GM18868 (cell line): ENCODE measurements around the gene COL15A1.

Experiments
- ATAC-seq: cut with Tn5 transposase; IDR thresholded peaks from one replicate; pipeline ENCODE4 v1.9.1; 2021; ENCODE audit warnings: mild to moderate bottlenecking, moderate library complexity; ENCODE audit not compliant: unreplicated experiment

COL15A1 gene

DNA sequence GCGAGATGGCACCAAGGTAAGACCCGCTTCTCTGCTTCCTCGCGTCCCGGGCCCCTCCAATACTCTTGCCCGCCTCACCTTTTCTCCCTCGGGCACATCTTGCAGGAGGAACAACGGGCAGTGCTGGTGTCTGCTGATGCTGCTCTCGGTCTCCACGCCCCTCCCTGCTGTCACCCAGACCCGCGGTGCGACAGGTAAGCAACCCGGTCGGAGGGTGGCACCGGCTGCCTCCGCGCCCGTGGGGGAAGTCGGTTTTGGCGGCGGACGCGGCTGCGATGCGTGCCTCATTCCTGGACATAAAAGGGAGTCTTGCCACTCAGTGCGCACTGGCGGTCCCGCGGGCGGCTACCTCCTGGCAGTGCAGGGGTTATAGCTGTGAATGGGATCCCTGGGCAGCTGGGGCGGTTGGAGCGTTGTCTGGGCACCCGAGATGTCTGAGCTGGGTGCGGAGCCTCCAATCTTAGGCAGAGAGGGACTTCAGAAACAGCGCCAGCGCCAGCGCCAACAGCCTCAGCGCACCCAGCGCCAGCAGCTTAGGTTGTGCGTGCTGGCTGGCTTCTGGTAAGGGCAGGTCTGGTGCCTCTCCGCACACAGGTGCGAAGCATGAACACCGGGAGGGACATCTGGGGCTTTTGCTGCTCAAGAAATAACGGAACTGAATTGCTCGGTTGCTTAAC, 488 bp downstream of the COL15A1 start:
- ATAC-seq, result no peak

DNA sequence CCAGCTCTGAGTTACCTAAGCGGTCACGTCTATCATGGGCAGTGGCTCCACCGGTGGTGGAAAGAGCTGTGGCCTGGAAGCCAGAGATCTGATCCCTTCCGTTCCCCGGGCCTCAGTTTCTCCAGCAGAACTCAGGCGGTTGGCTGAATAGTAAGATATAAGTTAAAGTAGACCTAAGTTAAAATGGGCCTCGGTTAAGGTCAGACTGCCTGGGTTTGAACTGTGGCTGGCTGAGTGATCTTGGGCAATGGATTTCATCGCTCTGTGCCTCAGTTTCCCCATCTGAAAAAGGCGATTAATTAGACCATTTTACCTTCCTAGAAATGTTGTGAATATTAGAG, 997 bp downstream of the COL15A1 start:
- no peak for ATAC-seq

DNA sequence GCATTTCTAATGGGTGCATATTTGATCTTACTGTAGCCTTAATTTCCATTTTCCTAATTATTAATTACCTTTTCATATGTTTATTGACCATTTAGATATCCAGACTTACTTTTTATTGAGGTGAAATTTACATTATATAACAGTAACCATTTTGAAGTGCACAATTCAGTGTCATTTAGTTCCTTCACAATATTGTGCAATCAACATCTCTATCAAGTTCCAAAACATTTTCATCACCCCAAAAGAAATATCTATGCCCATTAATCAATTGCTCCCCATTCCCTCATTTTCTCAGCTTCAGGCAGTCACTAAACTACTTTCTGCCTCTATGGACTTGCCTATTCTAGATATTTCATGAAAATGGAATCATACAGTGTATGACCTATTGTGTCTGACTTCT, 5.9 kb downstream of the COL15A1 start:
- ATAC-seq, result no peak

GRCh38 chr9:98950262-98950661, 6.6 kb downstream of the COL15A1 start:
- ATAC-seq, result no peak

DNA sequence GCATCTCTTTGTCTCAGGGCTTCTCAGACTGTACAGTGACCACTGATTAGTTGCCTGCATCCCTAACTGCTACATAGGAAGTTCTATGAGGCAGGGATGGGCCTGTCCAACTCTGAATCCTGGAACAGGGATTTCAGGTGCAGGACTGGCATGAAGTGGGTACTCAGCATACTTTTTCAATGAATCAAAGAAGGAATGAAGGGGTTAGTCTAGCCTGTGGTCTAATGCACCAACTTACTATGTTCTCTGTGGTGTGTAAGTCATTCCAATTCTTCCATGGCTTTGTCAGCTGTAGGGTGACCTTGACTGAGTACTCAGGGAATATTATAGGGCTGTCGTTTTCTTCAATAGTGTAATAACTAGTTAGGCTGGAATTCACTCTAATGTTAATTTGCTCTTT, 8.3 kb downstream of the COL15A1 start:
- no peak for ATAC-seq

GRCh38 chr9:98953581-98954243, 10.0 kb downstream of the COL15A1 start:
- ATAC-seq, result no peak

DNA sequence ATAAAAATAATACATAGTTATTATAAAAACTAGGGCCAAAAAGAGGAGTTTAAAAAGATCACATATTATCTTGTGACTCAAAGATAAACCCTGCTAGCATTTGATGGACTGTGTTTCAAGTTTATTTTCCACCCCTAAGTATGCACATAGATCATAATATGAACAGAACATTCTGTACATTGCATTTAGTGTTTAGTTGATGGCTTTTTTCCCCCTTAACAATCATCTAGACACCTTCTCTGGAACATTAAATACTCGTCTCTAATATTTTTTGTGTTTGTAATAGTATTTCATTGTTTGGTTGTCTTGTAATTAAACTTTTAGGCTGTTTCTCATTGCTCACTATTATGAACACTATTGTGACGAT, 10.5 kb downstream of the COL15A1 start:
- ATAC-seq, result no peak

DNA sequence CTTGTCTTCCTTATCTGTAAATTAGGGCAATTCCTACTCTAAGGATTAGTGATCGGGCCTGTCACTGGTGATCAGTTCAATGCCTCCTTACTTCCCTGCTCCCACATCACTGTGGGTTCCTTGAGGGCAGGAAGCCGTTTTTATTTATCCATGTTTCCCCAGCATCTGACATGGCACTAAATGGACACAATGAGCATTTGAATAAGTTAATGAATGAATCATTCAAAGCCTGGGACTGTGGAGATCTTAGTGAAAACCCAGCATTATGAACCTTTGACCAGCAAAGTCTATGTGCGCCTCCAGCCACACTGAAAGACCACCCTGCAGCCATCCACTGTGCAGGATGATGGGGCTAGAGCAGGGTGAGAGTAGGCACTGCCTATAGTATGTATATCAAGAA, 11.6 kb downstream of the COL15A1 start:
- no peak for ATAC-seq

DNA sequence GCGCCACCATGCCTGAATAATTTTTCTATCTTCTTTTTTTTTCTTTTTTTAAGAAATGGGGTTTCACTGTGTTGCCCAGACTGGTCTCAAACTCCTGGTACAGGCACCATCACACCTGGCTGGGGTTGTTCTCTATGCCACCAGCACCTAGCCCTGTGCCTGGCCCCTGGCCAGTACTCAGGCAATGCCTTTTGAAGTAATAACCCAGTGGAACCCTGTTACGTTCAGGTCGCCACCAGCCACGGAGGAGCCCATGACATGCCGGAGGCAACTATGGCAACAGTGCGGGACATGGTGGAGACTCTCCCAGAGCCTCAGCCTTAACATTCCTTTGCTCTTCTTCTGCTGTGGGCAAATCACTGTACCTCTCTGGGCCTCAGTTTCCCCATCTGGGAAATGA, 14.1 kb downstream of the COL15A1 start:
- no peak for ATAC-seq

- ATAC-seq, result no peak
These were observed 14.7 kb downstream of the COL15A1 start for GRCh38 chr9:98958271-98958984.

- ATAC-seq, result no peak
These were observed 16.7 kb downstream of the COL15A1 start for GRCh38 chr9:98960409-98960808.

DNA sequence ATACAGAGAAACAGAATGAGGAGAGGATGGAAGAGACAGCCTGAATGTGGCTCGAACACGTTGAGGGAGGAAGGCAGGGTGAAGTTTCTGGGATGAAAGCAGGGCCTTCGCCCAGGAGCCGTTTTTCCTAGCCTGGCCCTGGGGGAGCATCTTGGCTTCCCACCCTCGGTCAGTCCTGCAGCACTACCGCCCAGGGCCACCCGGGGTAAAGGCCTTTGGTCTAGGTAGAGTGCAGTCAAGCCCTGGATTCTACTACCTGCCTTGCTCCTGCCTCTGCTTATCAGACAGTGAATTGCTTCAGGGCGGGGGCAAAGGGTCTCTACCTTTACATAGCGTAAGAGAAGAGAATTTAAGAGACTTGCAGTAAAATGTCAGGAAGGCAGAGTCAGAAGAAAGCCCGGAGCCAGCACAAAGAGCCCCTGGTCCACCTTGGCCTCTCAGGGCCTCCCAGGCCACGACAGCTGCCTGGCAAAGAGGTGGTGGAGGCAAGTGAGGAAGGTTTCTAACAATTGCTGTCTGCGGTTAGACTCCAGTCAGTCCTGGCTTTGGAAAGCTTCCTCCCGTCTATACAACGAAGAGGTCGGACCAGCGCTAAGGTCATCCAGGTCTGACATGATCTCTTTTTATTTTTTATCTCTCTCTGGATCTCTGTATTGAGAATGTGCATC, 17.9 kb downstream of the COL15A1 start:
- ATAC-seq, result no peak

DNA sequence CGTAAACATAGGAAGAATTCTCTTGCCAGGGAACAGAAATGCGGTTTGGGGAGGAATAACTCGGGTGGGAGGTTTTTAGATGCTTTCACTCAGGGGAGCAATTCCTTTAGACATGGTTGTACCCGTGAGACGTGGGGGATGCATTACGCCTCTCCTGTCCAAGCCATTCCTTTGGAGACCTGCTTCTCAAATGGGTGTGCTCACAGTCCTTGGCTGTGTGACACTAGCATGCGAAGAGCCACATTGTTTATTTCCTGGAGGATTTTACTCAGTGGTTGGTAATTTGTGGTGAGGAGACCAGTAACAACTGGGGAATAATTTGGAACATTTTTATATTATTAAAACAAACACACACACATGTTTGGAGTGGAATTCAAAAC, 18.5 kb downstream of the COL15A1 start:
- ATAC-seq, result no peak

DNA sequence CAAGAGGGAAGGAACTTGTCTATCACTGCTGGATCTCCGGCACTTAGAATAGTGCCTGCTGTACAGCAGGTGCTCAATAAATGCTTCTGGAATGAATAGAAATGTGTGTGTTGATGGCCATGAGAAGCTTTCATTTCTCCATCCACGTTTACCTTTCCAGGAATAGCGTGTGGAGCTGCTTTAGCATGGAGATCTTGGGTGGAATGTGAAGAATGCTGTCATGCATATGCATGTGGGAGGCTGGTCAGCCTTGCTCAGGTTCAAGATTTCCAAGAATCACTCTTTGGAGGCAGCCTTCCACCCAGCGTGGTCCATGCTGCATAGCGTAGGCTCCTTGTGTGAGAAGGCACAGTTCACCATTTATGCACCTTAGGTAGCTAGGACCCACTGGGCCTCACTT, 19.2 kb downstream of the COL15A1 start:
- ATAC-seq, result no peak

DNA sequence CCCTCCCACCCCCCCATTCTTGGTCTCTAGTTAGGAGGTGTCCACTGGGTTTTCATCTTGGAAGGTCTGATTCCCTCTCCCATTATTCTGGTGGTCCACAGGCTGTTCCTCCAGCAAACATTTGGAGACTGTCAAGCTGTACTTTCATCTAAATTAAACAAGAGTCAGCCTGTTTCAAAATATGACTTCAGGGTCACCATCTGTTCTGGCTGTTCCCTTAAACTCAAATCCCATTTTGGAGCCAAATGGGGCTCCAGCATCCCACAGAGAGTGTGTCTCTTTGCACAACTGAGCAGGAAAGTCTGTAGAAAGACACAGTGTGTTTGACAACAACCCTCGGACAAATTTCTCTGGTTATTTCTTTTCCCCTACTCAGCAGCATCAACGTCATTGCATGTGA, 20.5 kb downstream of the COL15A1 start:
- no peak for ATAC-seq

GRCh38 chr9:98964911-98965336, 21.2 kb downstream of the COL15A1 start:
- no peak for ATAC-seq

GRCh38 chr9:98966676-98967075, 23.0 kb downstream of the COL15A1 start:
- no peak for ATAC-seq

DNA sequence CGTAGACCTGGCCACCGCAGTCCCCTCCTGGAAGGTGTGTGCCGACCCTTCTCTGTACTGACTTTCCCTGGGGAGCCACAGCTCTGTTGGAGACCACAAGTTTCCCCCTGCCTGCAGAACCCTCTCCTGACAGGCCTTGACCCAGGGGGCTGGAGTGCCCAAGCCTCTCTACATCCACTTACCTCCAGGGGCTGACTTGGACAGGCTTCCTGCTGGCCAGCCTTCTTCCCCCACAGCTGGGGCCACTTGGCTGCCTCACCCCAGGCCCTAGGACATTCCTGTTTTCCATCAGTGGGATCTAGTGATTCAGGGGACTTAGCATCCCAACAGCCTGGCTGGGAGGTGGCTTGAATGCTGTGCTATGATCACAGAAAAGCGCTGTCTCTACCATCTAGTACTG, 23.6 kb downstream of the COL15A1 start:
- no peak for ATAC-seq

GRCh38 chr9:98967680-98968079, 24.0 kb downstream of the COL15A1 start:
- ATAC-seq, result no peak

GRCh38 chr9:98968601-98969337, 25.1 kb downstream of the COL15A1 start:
- ATAC-seq, result no peak

DNA sequence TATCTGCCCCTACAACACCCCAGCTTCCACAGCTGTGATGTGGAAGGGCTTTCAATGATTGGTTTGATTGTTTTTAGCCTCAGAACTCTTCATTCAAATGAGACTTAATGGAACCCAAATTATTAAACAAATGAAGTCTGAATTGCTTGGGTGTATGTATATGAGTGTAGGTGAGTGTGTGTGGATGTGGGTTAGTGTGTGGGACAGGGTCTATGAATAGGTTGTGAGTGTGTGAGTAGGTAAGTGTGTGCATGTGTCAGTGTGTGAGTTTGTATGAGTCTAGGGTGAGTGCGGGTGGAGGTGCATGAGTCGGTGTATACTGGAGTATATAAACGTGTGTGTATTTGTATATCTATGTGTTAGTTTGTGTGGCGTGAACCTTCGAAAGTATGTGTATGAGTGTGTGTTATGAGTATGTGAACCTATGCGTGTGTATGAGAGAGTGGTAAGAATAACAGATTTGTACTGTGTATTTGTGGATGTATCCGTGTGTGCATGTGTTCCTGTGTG, 26.9 kb downstream of the COL15A1 start:
- ATAC-seq, result no peak
